Astrocyte (in vitro differentiated cells and primary cell): ENCODE results near the gene SLC9A6. TPM values are rescaled to one million over a fixed set of nuclear protein-coding genes. Genes with fewer than 3 reads are reported as not detected.

ENCODE experiments used
- DNase-seq: peaks from one replicate; pipeline ENCODE4 v3.0.0-alpha.2; 2010; ENCODE audit warnings: low read depth
- FAIRE-seq: peaks from 2 replicates; lab custom pipeline; 2011; peaks lifted over from hg19 to GRCh38; lab: Jason Lieb, UNC
- H2AFZ ChIP-seq: 2 replicates; pipeline ENCODE4 v1.6.0; 2012; ENCODE audit warnings: low read depth, low read length, inconsistent platforms
- H3K27ac ChIP-seq: 2 replicates; pipeline ENCODE4 v1.5.1; 2011; ENCODE audit warnings: low read depth, low read length, inconsistent platforms
- H3K27me3 ChIP-seq: 2 replicates; pipeline ENCODE4 v1.6.0; 2011; ENCODE audit warnings: low read length, inconsistent platforms; ENCODE audit not compliant: insufficient read depth
- H3K36me3 ChIP-seq: 2 replicates; pipeline ENCODE4 v1.5.1; 2011; ENCODE audit warnings: low read length, inconsistent platforms; ENCODE audit not compliant: insufficient read depth
- H3K4me1 ChIP-seq: 2 replicates; pipeline ENCODE4 v1.5.1; 2011; ENCODE audit warnings: low read length, inconsistent platforms; ENCODE audit not compliant: insufficient read depth
- H3K4me2 ChIP-seq: 2 replicates; pipeline ENCODE4 v1.6.0; 2012; ENCODE audit warnings: low read length, inconsistent platforms
- H3K4me3 ChIP-seq: 2 replicates; pipeline ENCODE4 v1.5.1; 2011; ENCODE audit warnings: low read depth, mild to moderate bottlenecking, low read length, inconsistent platforms; ENCODE audit not compliant: insufficient read depth
- H3K79me2 ChIP-seq: 2 replicates; pipeline ENCODE4 v1.6.0; 2012; ENCODE audit warnings: mild to moderate bottlenecking, low read length, inconsistent platforms; ENCODE audit not compliant: insufficient read depth
- H3K9ac ChIP-seq: 2 replicates; pipeline ENCODE4 v1.6.0; 2012; ENCODE audit warnings: mild to moderate bottlenecking, low read length, inconsistent platforms
- H3K9me3 ChIP-seq: 2 replicates; pipeline ENCODE4 v1.5.1; 2012; ENCODE audit warnings: low read depth, mild to moderate bottlenecking, low read length, inconsistent platforms; ENCODE audit not compliant: insufficient read depth
- H4K20me1 ChIP-seq: 2 replicates; pipeline ENCODE4 v1.6.0; 2012; ENCODE audit warnings: low read length, inconsistent platforms; ENCODE audit not compliant: insufficient read depth
- H3K27ac Mint-ChIP-seq: one replicate; pipeline ENCODE4 v1.8.0; 2021; ENCODE audit warnings: mild to moderate bottlenecking, mixed read lengths; ENCODE audit not compliant: unreplicated experiment
- H3K27me3 Mint-ChIP-seq: one replicate; pipeline ENCODE4 v1.8.0; 2021; ENCODE audit warnings: low read depth, mixed read lengths; ENCODE audit not compliant: unreplicated experiment
- H3K36me3 Mint-ChIP-seq: one replicate; pipeline ENCODE4 v1.8.0; 2021; ENCODE audit warnings: low read depth, mixed read lengths; ENCODE audit not compliant: unreplicated experiment
- H3K4me1 Mint-ChIP-seq: one replicate; pipeline ENCODE4 v1.8.0; 2021; ENCODE audit warnings: low read depth, mixed read lengths; ENCODE audit not compliant: unreplicated experiment
- H3K4me3 Mint-ChIP-seq: one replicate; pipeline ENCODE4 v1.8.0; 2021; ENCODE audit warnings: mild to moderate bottlenecking, moderate library complexity, mixed read lengths; ENCODE audit not compliant: unreplicated experiment
- H3K9me3 Mint-ChIP-seq: one replicate; pipeline ENCODE4 v1.8.0; 2021; ENCODE audit warnings: mild to moderate bottlenecking, mixed read lengths; ENCODE audit not compliant: unreplicated experiment
- CTCF ChIP-seq: IDR thresholded peaks from 2 replicates; pipeline ENCODE4 v1.5.1; 2011; ENCODE audit warnings: low read depth, mild to moderate bottlenecking, inconsistent platforms, low read length, moderate library complexity; ENCODE audit not compliant: insufficient read depth
- EZH2 ChIP-seq: IDR thresholded peaks from 2 replicates; pipeline ENCODE4 v1.6.1; 2012; ENCODE audit warnings: mild to moderate bottlenecking, low read length, inconsistent platforms; ENCODE audit not compliant: insufficient read depth
- total RNA-seq: library from RNA; stranded (reverse); gene quantifications from 2 replicates; pipeline ENCODE4 v1.2.1, GENCODE V29; 2021

SLC9A6 gene
- total RNA-seq, 1 donor from 2014 or later: 12.8 TPM

- peak; percentile 66 for FAIRE-seq
- Mint-ChIP-seq H3K27ac (no peak overlapping the region), H3K4me1 (no peaks in the 10 kb centered on the region), H3K9me3 (no peaks in the 10 kb centered on the region), H3K36me3 (peaks cover 9% of the 10 kb centered on the region), H3K27me3 (no peaks in the 10 kb centered on the region), H3K4me3 (no peak overlapping the region)
- Histone ChIP-seq H4K20me1 (no peaks in the 10 kb centered on the region), H3K27ac (no peak overlapping the region), H3K9ac (no peak overlapping the region), H2AFZ (no peak overlapping the region), H3K79me2 (no peaks in the 10 kb centered on the region), H3K36me3 (peaks cover 3% of the 10 kb centered on the region), H3K27me3 (no peaks in the 10 kb centered on the region), H3K4me2 (no peak overlapping the region), H3K4me1 (no peaks in the 10 kb centered on the region), H3K9me3 (no peaks in the 10 kb centered on the region), H3K4me3 (no peak overlapping the region)
- no peak for DNase-seq
- no peak for TF ChIP-seq CTCF
- TF ChIP-seq EZH2: no peak
Measured at GRCh38 chrX:136015016-136015415, 29.8 kb downstream of the SLC9A6 start.

- H3K4me1 Mint-ChIP-seq: no peaks in the 10 kb centered on the region
- Histone ChIP-seq H3K4me2 (no peak overlapping the region), H3K9me3 (no peaks in the 10 kb centered on the region), H3K27me3 (no peaks in the 10 kb centered on the region), H3K27ac (no peak overlapping the region), H2AFZ (no peak overlapping the region), H3K79me2 (no peaks in the 10 kb centered on the region), H4K20me1 (no peaks in the 10 kb centered on the region), H3K9ac (no peak overlapping the region), H3K4me1 (no peaks in the 10 kb centered on the region), H3K4me3 (no peak overlapping the region), H3K36me3 (peaks cover 3% of the 10 kb centered on the region)
- TF ChIP-seq EZH2 (no peak), CTCF (no peak)
- no peak for DNase-seq
- H3K27ac Mint-ChIP-seq: no peak overlapping the region
- no peaks in the 10 kb centered on the region for H3K27me3 Mint-ChIP-seq
- no peak overlapping the region for H3K4me3 Mint-ChIP-seq
- H3K36me3 Mint-ChIP-seq: peaks cover 9% of the 10 kb centered on the region
- no peak for FAIRE-seq
- no peaks in the 10 kb centered on the region for H3K9me3 Mint-ChIP-seq
Measured at GRCh38 chrX:136016881-136017280, 31.6 kb downstream of the SLC9A6 start.

GRCh38 chrX:136019226-136019625 lies 34.0 kb downstream of the SLC9A6 start:
- Histone ChIP-seq H3K9ac (no peak overlapping the region), H4K20me1 (no peaks in the 10 kb centered on the region), H2AFZ (no peak overlapping the region), H3K4me3 (no peak overlapping the region), H3K79me2 (no peaks in the 10 kb centered on the region), H3K27me3 (no peaks in the 10 kb centered on the region), H3K36me3 (no peaks in the 10 kb centered on the region), H3K4me1 (no peaks in the 10 kb centered on the region), H3K27ac (no peak overlapping the region), H3K4me2 (no peak overlapping the region), H3K9me3 (no peaks in the 10 kb centered on the region)
- H3K27me3 Mint-ChIP-seq: no peaks in the 10 kb centered on the region
- FAIRE-seq (no peak), DNase-seq (no peak)
- no peak overlapping the region for H3K4me3 Mint-ChIP-seq
- H3K36me3 Mint-ChIP-seq: peaks cover 9% of the 10 kb centered on the region
- H3K4me1 Mint-ChIP-seq: no peaks in the 10 kb centered on the region
- TF ChIP-seq CTCF (no peak), EZH2 (no peak)
- H3K9me3 Mint-ChIP-seq: no peaks in the 10 kb centered on the region
- H3K27ac Mint-ChIP-seq: no peak overlapping the region
